SHP77 treated with DMSO at 0.1 percent for 48 hours (cell line): ENCODE measurements around the gene CCDC93.

ENCODE experiments used
- DNase-seq: peaks from one replicate; lab custom pipeline; 2025; lab: John Stamatoyannopoulos, UW

Gene CCDC93

DNA sequence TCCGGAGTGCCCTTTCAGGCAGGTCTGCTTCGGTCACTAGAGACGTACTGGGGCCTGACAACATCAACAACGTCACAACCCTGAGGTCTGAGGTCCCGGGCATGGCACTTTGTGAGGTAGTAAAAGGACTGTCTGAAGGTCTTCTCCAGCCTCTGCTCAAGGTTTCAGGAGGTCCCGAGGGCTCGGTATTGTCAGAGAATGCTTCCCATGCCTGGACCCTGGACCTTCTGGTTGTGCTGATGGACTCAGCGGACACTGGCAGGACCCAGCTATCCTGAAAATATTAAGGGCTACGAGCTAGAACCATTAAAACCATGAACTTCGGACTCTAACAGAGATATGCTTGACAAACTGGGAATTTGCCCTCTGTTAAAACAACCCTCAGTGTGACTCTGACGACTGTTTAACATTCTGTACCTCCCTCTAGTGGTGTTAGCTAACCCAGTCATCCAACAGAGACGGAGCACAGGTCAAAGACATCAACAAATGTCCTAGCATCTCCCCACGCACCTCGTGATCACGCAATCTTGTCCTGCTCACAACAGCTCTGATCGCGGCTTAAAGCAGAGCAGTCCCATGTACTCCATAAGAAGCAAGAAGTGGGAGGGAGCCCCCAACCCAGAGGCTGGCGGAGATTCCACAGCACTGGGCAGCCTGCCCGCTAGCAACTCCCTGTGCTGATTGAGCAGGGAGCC, 96.5 kb downstream of the CCDC93 start:
- no peak for DNase-seq

- no peak for DNase-seq
Observed at GRCh38 chr2:117902933-117903332, 110.9 kb downstream of the CCDC93 start.

GRCh38 chr2:117888897-117889296, 125.0 kb downstream of the CCDC93 start:
- no peak for DNase-seq

GRCh38 chr2:117885308-117885707, 128.6 kb downstream of the CCDC93 start:
- no peak for DNase-seq

DNA sequence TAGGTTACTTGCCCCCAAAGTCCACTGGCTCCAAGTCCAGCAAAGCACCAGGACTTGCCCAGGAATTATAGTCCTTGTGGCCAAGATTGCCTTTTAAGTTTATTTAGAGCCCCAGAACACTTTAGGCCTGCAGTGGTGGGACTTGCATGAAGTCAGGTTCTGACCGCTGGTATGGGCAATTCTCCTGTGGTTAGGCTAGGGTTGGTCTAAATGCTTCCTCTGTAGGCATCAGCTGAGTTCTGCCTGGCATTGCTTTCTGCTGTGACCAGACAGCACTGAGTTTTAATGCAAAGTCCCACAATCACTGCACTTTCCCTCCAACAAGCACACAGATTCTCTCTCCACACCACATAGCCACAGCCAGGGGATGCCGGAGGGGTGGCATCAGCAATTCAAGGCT, 134.9 kb downstream of the CCDC93 start:
- no peak for DNase-seq

- DNase-seq, result no peak
Observed at GRCh38 chr2:117875786-117876185, 138.1 kb downstream of the CCDC93 start.
